Lower leg skin (tissue), 4 donors: ENCODE data around the gene SEL1L3. TPM values are rescaled to one million over a fixed set of nuclear protein-coding genes. Genes with fewer than 3 reads are reported as not detected.

Experiments
- DNase-seq, 2 donors: peaks; one replicate each; pipeline ENCODE4 v3.0.0-alpha.2; 2019; ENCODE audit warnings: low spot score in 2 of 2
- H3K4me3 ChIP-seq: fragments of 200-600 bp; sonication (generic); 2 replicates; pipeline ENCODE4 v1.5.1; 2017; ENCODE audit warnings: mild to moderate bottlenecking, low read depth; ENCODE audit not compliant: poor library complexity, severe bottlenecking
- POLR2A ChIP-seq, 2 donors: fragments of 450-650 bp; IDR thresholded peaks; one replicate each; pipeline ENCODE4 v1.6.1; 2016 to 2017; ENCODE audit warnings: antibody characterized with exemption in 2 of 2, mild to moderate bottlenecking in 1 of 2, moderate library complexity in 1 of 2
- WGBS, 2 donors: methylation state at CpG; one replicate each; pipeline ENCODE4 v1.1.5; 2018; 5-methylcytosine and 5-hydroxymethylcytosine counted together
- intact Hi-C: fragments of 100-400 bp; cut with DNase I; formaldehyde crosslinking; loops from one replicate; pipeline ENCODE4 v1.15.0; 2023; ENCODE audit warnings: low total_unique reads
- total RNA-seq, 4 donors: library from RNA; depleted of rRNA; stranded (reverse); fragments of >200 nt; gene quantifications; one replicate each; pipeline ENCODE4 v1.1.0, GENCODE V29; 2016
- TF ChIP-seq, protein P1 (sequence below), 3 donors: fragments of 450-650 bp; IDR thresholded peaks; one replicate each; pipeline ENCODE4 v1.5.1; 2016; ENCODE audit warnings: antibody characterized with exemption in 3 of 3, mild to moderate bottlenecking in 3 of 3, moderate library complexity in 2 of 3

SEL1L3 gene
- total RNA-seq, 4 donors from 2014 or later, result 5.2 to 20.1 (median 5.9) TPM

DNA sequence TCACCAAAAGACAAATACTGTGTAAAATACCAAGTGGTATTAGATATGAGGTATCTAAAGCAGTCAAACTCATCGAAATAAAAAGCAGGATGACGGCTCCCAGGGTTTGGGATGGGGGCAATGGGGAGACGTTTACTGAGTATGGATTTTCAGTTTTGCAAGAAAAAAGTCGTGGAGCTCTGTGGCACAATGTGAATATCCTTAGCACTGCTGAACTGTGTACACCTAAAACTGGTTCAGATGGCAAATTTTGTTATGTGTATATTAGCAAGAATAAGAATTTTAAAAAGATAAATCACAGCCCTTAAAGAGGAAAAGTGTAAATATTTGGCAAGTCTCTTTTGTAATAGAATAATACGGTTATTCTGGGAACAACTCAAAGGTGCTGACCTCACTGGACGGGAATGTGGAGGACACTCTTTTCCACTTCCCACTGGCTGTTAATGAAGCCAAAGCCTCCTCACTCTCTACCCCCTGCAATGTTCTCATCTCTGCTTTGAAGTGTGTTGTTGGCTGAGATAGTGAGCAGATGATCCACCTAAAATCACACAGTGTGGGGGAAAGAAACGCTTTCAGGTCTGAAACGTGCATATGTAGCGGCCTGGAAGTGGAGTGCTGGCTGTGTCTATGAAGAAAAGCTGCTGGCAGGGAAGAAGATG is 49.2 kb downstream of the SEL1L3 start:
- no peak for TF ChIP-seq POLR2A (IDR thresholded peaks at IDR 0.05)
- TF ChIP-seq, protein P1, sequence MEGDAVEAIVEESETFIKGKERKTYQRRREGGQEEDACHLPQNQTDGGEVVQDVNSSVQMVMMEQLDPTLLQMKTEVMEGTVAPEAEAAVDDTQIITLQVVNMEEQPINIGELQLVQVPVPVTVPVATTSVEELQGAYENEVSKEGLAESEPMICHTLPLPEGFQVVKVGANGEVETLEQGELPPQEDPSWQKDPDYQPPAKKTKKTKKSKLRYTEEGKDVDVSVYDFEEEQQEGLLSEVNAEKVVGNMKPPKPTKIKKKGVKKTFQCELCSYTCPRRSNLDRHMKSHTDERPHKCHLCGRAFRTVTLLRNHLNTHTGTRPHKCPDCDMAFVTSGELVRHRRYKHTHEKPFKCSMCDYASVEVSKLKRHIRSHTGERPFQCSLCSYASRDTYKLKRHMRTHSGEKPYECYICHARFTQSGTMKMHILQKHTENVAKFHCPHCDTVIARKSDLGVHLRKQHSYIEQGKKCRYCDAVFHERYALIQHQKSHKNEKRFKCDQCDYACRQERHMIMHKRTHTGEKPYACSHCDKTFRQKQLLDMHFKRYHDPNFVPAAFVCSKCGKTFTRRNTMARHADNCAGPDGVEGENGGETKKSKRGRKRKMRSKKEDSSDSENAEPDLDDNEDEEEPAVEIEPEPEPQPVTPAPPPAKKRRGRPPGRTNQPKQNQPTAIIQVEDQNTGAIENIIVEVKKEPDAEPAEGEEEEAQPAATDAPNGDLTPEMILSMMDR (IDR thresholded peaks at IDR 0.05), result no peak
- 80 to 84% methylated on average over 9 of the region's 9 CpGs for WGBS, 2 donors
- intact Hi-C loops, result no loop called here
- no peak overlapping the region for H3K4me3 ChIP-seq
- DNase-seq, result peak in 1 of 2 donors; percentile 32

DNA sequence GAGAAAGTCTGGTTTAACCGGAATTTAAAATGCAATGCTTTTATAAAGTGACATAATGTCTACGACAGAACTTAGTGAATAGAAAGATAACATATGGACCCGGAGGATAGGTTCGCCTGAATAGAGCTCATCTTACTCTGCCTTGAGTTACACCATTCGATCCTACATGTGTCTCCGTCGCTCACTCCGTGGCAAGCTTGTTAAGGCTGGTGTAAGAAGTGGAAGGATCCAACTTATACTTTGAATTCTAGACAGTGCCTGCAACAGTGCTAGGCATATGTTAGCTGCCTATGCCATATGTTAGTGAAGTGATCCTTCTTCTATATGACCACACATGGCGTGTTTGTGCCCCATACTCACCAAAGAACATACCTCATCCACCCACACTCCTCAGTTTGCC is 50.9 kb downstream of the SEL1L3 start:
- no peak for TF ChIP-seq POLR2A (IDR thresholded peaks at IDR 0.05)
- DNase-seq, result peak in 1 of 2 donors; percentile 23
- intact Hi-C loops, result no loop called here
- H3K4me3 ChIP-seq, result no peak overlapping the region
- WGBS, 2 donors, result 89 to 90% methylated on average over 9 of the region's 9 CpGs

DNA sequence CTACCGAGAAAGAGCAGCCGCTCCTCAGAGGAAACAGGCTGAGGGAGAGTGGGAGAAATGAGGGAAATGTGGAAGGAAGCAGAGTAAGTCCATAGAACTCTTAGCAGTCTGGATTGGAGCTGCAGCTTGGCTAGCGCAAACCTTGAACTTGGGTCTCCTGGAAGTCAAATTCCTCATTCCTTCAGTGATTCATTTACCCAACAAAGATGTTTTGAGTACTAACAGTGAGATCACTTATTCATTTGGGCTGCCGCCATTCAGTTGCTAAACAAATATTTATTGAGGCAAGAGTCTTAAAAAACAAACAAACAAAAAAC is 51.5 kb downstream of the SEL1L3 start:
- TF ChIP-seq POLR2A (IDR thresholded peaks at IDR 0.05), result no peak
- TF ChIP-seq, protein P1 (IDR thresholded peaks at IDR 0.05), result no peak
- H3K4me3 ChIP-seq, result no peak overlapping the region
- WGBS, 2 donors, result 81 to 83% methylated on average over 4 of the region's 4 CpGs
- no peak for DNase-seq
- intact Hi-C loops, result no loop called here

DNA sequence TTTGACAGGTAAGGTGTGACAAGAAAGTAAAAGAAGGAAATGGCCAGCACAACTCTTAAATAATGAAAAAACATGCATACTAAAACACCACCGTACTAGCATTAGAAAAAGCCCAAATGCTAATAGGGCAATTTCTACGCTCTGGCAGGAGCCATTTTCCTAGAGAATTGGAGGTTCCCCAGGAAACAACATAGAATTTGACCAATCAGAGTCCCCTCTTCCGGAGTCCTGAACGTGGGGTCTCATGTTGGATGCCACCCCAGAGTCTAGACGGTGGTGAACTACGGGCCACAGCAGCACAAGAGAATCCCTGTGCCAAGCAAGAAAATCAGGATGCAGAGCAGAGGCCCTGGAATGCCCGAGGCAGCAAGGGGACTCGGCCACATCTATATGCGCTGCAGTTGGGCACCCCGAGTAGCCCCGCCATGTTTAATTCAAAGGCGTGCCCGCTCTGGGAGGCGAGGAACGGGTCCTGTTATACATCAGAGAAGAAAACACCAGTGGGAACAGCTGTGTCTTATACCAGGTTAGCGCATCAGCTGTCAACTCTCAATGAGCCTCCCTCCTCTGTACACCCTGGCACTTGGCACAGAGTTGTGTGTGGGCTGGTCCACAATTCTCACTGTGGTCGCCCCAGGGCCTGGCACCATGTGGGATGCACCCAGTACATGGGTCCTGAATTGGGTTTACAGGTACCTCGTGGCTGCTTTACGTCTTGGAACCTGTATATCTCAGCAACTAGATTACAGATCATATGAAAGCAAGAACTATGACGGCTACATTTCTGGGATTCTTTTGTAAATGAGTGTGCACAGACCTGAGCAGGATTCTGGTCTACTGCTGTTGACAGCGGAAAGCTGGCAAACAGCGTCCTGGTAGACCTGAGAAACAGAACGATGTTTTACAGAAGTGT is 52.1 kb downstream of the SEL1L3 start:
- TF ChIP-seq, protein P1 (IDR thresholded peaks at IDR 0.05), result no peak
- no peak for TF ChIP-seq POLR2A (IDR thresholded peaks at IDR 0.05)
- no peak overlapping the region for H3K4me3 ChIP-seq
- intact Hi-C loops, result no loop called here
- WGBS, 2 donors, result 86 to 90% methylated on average over 23 of the region's 23 CpGs
- DNase-seq, result peak in 1 of 2 donors; percentile 37

DNA sequence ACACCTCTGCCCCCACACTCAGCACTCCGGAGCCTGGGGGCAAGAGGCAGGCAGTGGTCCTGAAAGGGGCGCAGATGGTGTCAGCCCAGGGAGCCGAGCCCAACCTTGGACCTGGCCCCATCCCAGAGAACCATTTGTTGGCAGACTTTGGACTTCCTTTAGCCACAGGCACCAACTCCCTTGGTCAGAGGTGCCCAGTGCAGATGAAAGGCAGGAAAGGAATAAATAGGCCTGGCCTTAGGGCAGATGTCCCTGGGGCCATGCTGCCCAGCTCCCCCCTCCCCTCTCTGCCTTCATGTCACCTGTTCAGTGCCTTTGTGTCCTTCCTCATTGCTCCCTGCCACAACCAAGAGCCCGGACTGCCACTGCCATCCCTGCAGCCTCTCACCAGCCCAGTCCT is 52.8 kb downstream of the SEL1L3 start:
- intact Hi-C loops, result no loop called here
- WGBS, 2 donors, result 88 to 97% methylated on average over 4 of the region's 4 CpGs
- TF ChIP-seq, protein P1 (IDR thresholded peaks at IDR 0.05), result no peak
- TF ChIP-seq POLR2A (IDR thresholded peaks at IDR 0.05), result no peak

DNA sequence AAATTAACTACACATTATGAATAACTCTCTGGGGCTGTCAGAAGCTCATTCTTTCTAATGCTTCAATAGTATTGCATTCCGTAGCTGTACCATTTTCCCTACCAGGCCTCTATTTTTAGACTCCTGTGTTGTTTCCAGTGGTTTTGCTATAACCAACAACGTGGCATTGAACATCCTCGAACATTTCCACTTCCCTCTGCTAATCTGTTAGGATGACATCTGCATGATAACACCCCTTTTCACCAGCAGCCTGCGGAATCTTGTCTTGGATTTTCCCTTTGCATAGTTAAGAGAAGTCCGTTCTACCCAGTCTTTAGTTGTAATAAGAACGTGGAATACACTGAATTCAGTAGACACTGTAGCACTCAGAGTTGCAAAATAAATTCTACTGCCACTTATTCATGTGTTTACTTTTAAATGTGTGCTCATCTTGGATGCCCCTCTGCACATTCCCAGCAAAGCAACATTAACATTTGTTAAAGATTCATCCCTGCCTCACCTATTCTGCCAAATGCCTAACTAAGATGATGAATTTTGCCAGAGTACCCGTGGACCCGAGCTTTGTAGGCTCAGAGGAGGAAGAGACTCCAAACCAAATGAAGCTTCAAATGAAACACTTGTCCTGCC is 55.6 kb downstream of the SEL1L3 start:
- intact Hi-C loops, result no loop called here
- H3K4me3 ChIP-seq, result no peak overlapping the region
- no peak for TF ChIP-seq POLR2A (IDR thresholded peaks at IDR 0.05)
- TF ChIP-seq, protein P1 (IDR thresholded peaks at IDR 0.05), result no peak
- 80% methylated on average over 8 of the region's 8 CpGs for WGBS, 2 donors
- peak in 1 of 2 donors; percentile 31 for DNase-seq

More for the DNA sequence above, 52.8 kb downstream of the SEL1L3 start:
- DNase-seq, result peak in 1 of 2 donors; percentile 56
- H3K4me3 ChIP-seq, result no peak overlapping the region
